T-cell (primary cell): ENCODE results near the gene KCNJ4. TPM values are rescaled to one million over a fixed set of nuclear protein-coding genes. Genes with fewer than 3 reads are reported as not detected.

Experiments used
- ATAC-seq, 4 experiments: fragments of 200-7000 bp in 3 of 4; fragments of 150-1000 bp in 1 of 4; cut with Tn5 transposase; replicated peaks in 1 of 4; 1 replicate in 3 of 4; 2 replicates in 1 of 4; pipeline ENCODE4 v1.10.0; 2021; ENCODE audit warnings: moderate library complexity in 3 of 4, mild to moderate bottlenecking in 2 of 4, moderate number of reproducible peaks in 1 of 4
- CTCF ChIA-PET, 2 donors: fragments of 300-600 bp; sonication (Branson Sonifier 250); formaldehyde crosslinking; loops; one replicate each; lab custom pipeline; 2022; ENCODE audit warnings: antibody characterized with exemption in 2 of 2; lab: Charles Lee
- POLR2A ChIA-PET, 2 donors: fragments of 300-600 bp; sonication (Branson Sonifier 250); formaldehyde crosslinking; loops; one replicate each; lab custom pipeline; 2022; ENCODE audit warnings: antibody characterized with exemption in 2 of 2; lab: Charles Lee
- DNase-seq, 35 experiments: peaks; one replicate each; pipeline versions ENCODE4 v3.0.0 to v3.0.0-alpha.2; 2013 to 2023
- H3K27ac ChIP-seq: one replicate; pipeline ENCODE4 v1.5.1; 2013; ENCODE audit warnings: low read length
- H3K27me3 ChIP-seq, 2 experiments: replicated peaks in 1 of 2; 1 replicate in 1 of 2; 2 replicates in 1 of 2; pipeline versions ENCODE4 v1.6.1 to v1.7.0; 2013; ENCODE audit warnings: low read length in 1 of 2, mixed read lengths in 1 of 2; ENCODE audit not compliant: control insufficient read depth in 2 of 2, insufficient read depth in 2 of 2; ENCODE audit errors: extremely low read depth in 1 of 2
- H3K36me3 ChIP-seq, 2 donors: 1 replicate in 1 of 2; 2 replicates in 1 of 2; pipeline versions ENCODE4 v1.6.1 to v1.7.0; 2013; ENCODE audit warnings: low read length in 1 of 2; ENCODE audit not compliant: control insufficient read depth in 2 of 2, insufficient read depth in 1 of 2; ENCODE audit errors: extremely low read depth in 1 of 2
- H3K4me1 ChIP-seq, 2 experiments: 1 replicate in 1 of 2; 2 replicates in 1 of 2; pipeline versions ENCODE4 v1.6.1 to v1.7.0; 2013; ENCODE audit warnings: low read length in 2 of 2, mixed read lengths in 1 of 2; ENCODE audit not compliant: insufficient read depth in 2 of 2, control insufficient read depth in 1 of 2; ENCODE audit errors: extremely low read depth in 1 of 2
- H3K4me3 ChIP-seq, 2 donors: 1 replicate in 1 of 2; 2 replicates in 1 of 2; pipeline versions ENCODE4 v1.5.1 to v1.7.0; 2013; ENCODE audit warnings: mild to moderate bottlenecking in 2 of 2, low read length in 1 of 2, moderate library complexity in 1 of 2; ENCODE audit not compliant: control insufficient read depth in 1 of 2; ENCODE audit errors: extremely low read depth in 1 of 2
- H3K9me3 ChIP-seq: 2 replicates; pipeline ENCODE4 v1.7.0; 2013
- H3K27ac Mint-ChIP-seq, 2 donors: one replicate each; pipeline ENCODE4 v1.8.0; 2020 to 2021; ENCODE audit warnings: mild to moderate bottlenecking in 2 of 2, mixed read lengths in 2 of 2
- H3K27me3 Mint-ChIP-seq, 2 donors: one replicate each; pipeline ENCODE4 v1.8.0; 2021 to 2022; ENCODE audit warnings: mixed read lengths in 2 of 2
- H3K36me3 Mint-ChIP-seq: one replicate; pipeline ENCODE4 v1.8.0; 2021; ENCODE audit warnings: mixed read lengths
- H3K4me1 Mint-ChIP-seq, 3 donors: one replicate each; pipeline ENCODE4 v1.8.0; 2020 to 2022; ENCODE audit warnings: mixed read lengths in 3 of 3, mild to moderate bottlenecking in 1 of 3
- H3K4me3 Mint-ChIP-seq, 3 donors: one replicate each; pipeline ENCODE4 v1.8.0; 2020 to 2022; ENCODE audit warnings: mild to moderate bottlenecking in 3 of 3, mixed read lengths in 3 of 3, moderate library complexity in 3 of 3
- H3K9me3 Mint-ChIP-seq, 3 donors: one replicate each; pipeline ENCODE4 v1.8.0; 2020 to 2022; ENCODE audit warnings: mixed read lengths in 3 of 3
- WGBS: methylation state at CpG from one replicate; pipeline ENCODE4 v1.1.5; 2013; ENCODE audit warnings: missing lambda C conversion rate; ENCODE audit not compliant: insufficient coverage; 5-methylcytosine and 5-hydroxymethylcytosine counted together
- total RNA-seq, 35 experiments: library from RNA in 6 of 35; stranded (reverse) in 6 of 35; fragments of 120-200 nt in 1 of 35; gene quantifications; one replicate each; pipeline versions ENCODE4 v1.2.1 to v1.2.4 and lab custom pipeline; 2013 to 2026

Gene KCNJ4
- total RNA-seq, 5 donors from 2014 or later (not counting 1 experiment from before 2014, with no cell fraction given), result not detected

- CTCF ChIA-PET, result no interaction called here
- no peak for ATAC-seq
- no peaks in the 10 kb centered on the region for H3K36me3 Mint-ChIP-seq
- no peak overlapping the region for H3K27ac Mint-ChIP-seq
- H3K4me3 ChIP-seq, result no peak overlapping the region
- POLR2A ChIA-PET, result no interaction called here
- H3K4me3 Mint-ChIP-seq, result no peak overlapping the region
- no peak overlapping the region for H3K27ac ChIP-seq
- no peaks in the 10 kb centered on the region for H3K27me3 Mint-ChIP-seq
- WGBS, result 100% methylated on average over 1 of the region's 12 CpGs
- no peak for DNase-seq
- no peaks in the 10 kb centered on the region for H3K9me3 ChIP-seq
- peaks cover 0 to 8% of the 10 kb centered on the region in 2 experiments for H3K27me3 ChIP-seq
- H3K4me1 ChIP-seq, result no peaks in the 10 kb centered on the region
- H3K36me3 ChIP-seq, result no peaks in the 10 kb centered on the region
- H3K4me1 Mint-ChIP-seq, result no peaks in the 10 kb centered on the region
- H3K9me3 Mint-ChIP-seq, result no peaks in the 10 kb centered on the region
Measured at GRCh38 chr22:38424525-38425080, 30.4 kb downstream of the KCNJ4 start.

GRCh38 chr22:38423512-38424503, 31.2 kb downstream of the KCNJ4 start:
- POLR2A ChIA-PET, result no interaction called here
- ATAC-seq, result no peak
- H3K27ac Mint-ChIP-seq, result no peak overlapping the region
- H3K36me3 Mint-ChIP-seq, result no peaks in the 10 kb centered on the region
- CTCF ChIA-PET, result no interaction called here
- no peak for DNase-seq
- Histone ChIP-seq H3K27me3 (peaks cover 0 to 9% of the 10 kb centered on the region in 2 experiments), H3K4me3 (no peak overlapping the region), H3K9me3 (no peaks in the 10 kb centered on the region), H3K4me1 (no peaks in the 10 kb centered on the region), H3K27ac (no peak overlapping the region), H3K36me3 (no peaks in the 10 kb centered on the region)
- H3K4me3 Mint-ChIP-seq, result no peak overlapping the region
- no peaks in the 10 kb centered on the region for H3K4me1 Mint-ChIP-seq
- 78% methylated on average over 13 of the region's 18 CpGs for WGBS
- no peaks in the 10 kb centered on the region for H3K27me3 Mint-ChIP-seq
- H3K9me3 Mint-ChIP-seq, result no peaks in the 10 kb centered on the region

- Mint-ChIP-seq H3K27ac (no peak overlapping the region), H3K9me3 (no peaks in the 10 kb centered on the region), H3K4me1 (no peaks in the 10 kb centered on the region), H3K4me3 (no peak overlapping the region), H3K27me3 (no peaks in the 10 kb centered on the region), H3K36me3 (no peaks in the 10 kb centered on the region)
- 80% methylated on average over 15 of the region's 21 CpGs for WGBS
- H3K36me3 ChIP-seq, result no peaks in the 10 kb centered on the region
- DNase-seq, result no peak
- H3K4me3 ChIP-seq, result no peak overlapping the region
- no peak for ATAC-seq
- CTCF ChIA-PET, result interaction anchor here in 1 of 2 donors (0.7 kb wide), 1 partner anchor 382 kb away, joined by 4 read pairs; no protein-coding TSS in a partner anchor
- peaks cover 0 to 12% of the 10 kb centered on the region in 2 experiments for H3K27me3 ChIP-seq
- POLR2A ChIA-PET, result interaction anchor here in 1 of 2 donors (0.5 kb wide), 1 partner anchor 11 kb away, joined by 14 read pairs; no protein-coding TSS in a partner anchor
- no peaks in the 10 kb centered on the region for H3K4me1 ChIP-seq
- H3K9me3 ChIP-seq, result no peaks in the 10 kb centered on the region
- H3K27ac ChIP-seq, result no peak overlapping the region
Measured at GRCh38 chr22:38422611-38423511, 32.1 kb downstream of the KCNJ4 start.

GRCh38 chr22:38420734-38421133, 34.3 kb downstream of the KCNJ4 start:
- ChIA-PET POLR2A (no interaction called here), CTCF (no interaction called here)
- Histone ChIP-seq H3K4me3 (no peak overlapping the region), H3K27ac (no peak overlapping the region), H3K36me3 (no peaks in the 10 kb centered on the region), H3K9me3 (no peaks in the 10 kb centered on the region), H3K27me3 (peaks cover 0 to 12% of the 10 kb centered on the region in 2 experiments), H3K4me1 (no peaks in the 10 kb centered on the region)
- no peaks in the 10 kb centered on the region for H3K27me3 Mint-ChIP-seq
- H3K36me3 Mint-ChIP-seq, result no peaks in the 10 kb centered on the region
- DNase-seq, result no peak
- no peak for ATAC-seq
- no peak overlapping the region for H3K27ac Mint-ChIP-seq
- WGBS, result no CpG with 5 or more reads among the region's 4 CpGs
- no peak overlapping the region for H3K4me3 Mint-ChIP-seq
- H3K9me3 Mint-ChIP-seq, result no peaks in the 10 kb centered on the region
- H3K4me1 Mint-ChIP-seq, result no peaks in the 10 kb centered on the region

GRCh38 chr22:38419858-38420160, 35.2 kb downstream of the KCNJ4 start:
- POLR2A ChIA-PET, result interaction anchor here in 1 of 2 donors (0.7 kb wide), 1 partner anchor 65 kb away, joined by 3 read pairs; no protein-coding TSS in a partner anchor
- Mint-ChIP-seq H3K9me3 (no peaks in the 10 kb centered on the region), H3K4me1 (no peaks in the 10 kb centered on the region), H3K4me3 (no peak overlapping the region), H3K27ac (no peak overlapping the region), H3K36me3 (no peaks in the 10 kb centered on the region), H3K27me3 (no peaks in the 10 kb centered on the region)
- Histone ChIP-seq H3K27me3 (peaks cover 0 to 12% of the 10 kb centered on the region in 2 experiments), H3K4me3 (no peak overlapping the region), H3K4me1 (no peaks in the 10 kb centered on the region), H3K9me3 (no peaks in the 10 kb centered on the region), H3K27ac (no peak overlapping the region), H3K36me3 (no peaks in the 10 kb centered on the region)
- DNase-seq, result no peak
- CTCF ChIA-PET, result no interaction called here
- no peak for ATAC-seq
- 94% methylated on average over 3 of the region's 8 CpGs for WGBS
